GM19455 (cell line): ENCODE results near the gene NCOA1.

Experiments
- ATAC-seq: cut with Tn5 transposase; IDR thresholded peaks from one replicate; pipeline ENCODE4 v1.9.1; 2021; ENCODE audit not compliant: unreplicated experiment

Gene NCOA1

DNA sequence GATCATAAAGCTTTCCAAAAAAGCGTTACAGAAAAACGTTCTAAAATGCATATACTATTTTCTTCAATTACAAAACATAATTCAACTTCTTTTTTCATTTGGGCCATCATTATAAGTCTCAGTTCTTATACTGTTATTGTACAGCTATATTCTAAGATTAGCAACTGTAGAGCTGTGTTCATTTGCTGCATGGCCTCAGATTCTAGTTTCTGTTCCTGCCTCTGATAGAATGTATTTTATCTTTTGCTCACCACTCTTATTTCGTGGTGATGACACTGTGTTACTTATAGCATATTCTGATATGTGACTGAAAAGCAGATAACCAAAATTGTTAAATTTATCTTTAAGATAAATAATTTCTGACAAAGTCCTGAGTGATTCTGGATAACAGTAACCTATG, 234.9 kb downstream of the NCOA1 start:
- ATAC-seq: no peak

DNA sequence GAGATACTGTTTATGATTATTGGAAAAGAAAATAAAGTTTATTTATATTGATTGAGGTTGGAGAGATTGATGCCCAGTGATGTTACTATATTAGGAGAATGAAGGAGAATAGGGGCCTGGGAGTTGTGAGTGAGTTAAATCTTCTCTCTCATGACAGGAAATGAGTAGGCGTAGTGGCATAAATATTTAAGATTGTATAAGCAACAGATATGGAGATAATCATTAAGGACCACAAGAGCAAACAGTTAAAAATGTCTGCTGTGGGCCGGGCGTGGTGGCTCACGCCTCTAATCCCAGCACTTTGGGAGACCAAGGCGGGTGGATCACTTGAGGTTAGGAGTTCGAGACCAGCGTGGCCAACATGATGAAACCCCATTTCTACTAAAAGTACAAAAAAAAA, 239.4 kb downstream of the NCOA1 start:
- no peak for ATAC-seq

DNA sequence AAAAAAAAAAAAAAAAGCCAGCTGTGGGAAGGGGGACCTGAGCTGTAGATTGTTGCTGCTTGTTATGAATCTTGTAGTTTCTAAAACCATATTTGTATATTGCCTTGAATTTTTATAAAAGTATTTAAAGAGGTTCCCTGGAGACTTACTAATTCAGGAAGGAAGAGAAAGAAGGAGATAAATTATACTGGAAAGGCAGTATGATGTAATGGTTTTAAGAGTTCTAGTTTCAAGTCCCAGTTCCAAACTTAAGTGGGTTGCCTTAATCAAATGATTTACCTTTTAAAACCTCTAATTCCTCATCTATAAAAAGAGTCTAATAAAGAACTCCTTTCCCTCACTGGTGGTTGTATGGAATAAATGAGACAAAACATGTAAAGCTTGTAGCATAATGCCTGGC, 240.0 kb downstream of the NCOA1 start:
- no peak for ATAC-seq

DNA sequence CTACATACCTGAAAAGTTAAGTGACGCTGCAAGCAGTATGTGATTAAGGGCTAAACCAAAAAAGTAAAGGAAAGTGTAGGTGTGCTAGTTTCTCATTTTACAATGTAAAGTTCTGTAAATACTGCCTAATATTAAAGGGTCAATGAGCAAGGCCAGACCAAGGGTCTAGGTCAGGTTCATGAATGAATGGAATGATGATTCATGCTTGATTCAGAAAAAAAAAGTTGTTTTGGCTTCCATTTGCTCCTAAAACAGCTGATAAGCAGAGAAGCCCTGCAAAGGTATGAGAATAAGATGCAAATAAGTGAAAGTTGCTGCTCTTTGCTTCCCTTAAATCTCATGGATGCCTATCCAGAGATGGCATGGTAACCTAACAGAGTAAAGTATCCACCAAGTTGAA, 240.9 kb downstream of the NCOA1 start:
- no peak for ATAC-seq

DNA sequence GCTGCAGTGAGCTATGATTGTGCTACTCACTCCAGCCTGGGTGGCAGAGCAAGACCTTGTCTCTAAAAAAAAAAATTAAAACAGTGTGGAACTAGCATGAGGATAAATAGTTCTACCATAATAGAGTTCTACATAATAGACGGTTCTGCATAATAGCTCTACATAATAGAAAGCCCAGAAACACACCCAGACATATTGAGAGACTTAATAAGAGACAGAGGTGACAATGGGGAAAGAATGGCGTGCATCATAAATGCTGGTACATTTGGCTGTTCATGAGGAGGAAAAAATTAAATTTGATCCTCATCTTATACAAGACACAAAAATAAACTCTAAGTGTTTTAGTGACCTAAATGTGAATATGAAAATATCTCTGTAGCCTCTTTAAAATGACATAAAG, 243.7 kb downstream of the NCOA1 start:
- no peak for ATAC-seq

DNA sequence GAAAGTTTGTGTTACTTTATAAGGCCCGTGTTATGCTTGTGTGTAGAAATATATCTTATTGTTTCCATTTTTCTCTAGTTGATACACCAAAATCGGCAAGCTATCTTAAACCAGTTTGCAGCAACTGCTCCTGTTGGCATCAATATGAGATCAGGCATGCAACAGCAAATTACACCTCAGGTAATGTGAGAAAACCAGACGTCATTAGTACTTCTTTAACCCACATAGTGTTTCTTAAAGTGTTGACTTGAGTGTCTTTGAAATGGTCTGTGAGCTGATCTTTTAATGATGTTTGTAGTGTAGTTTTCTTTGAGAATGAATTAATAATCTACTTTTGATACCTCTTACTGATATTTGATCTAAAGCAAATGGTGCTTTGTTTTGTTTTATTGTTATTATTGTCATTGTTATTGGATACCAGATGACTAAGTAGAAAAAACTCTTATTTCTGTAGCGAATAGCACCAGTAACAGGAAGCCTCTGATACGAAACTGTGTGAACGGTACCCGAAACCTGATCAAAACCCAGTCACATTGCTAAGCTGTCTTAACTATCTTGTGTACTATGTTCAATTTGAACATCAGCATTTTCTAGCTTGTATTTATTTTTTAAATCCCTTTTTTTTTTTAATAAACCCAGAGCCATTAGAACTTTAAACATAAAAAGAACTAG, 248.4 kb downstream of the NCOA1 start:
- no peak for ATAC-seq

DNA sequence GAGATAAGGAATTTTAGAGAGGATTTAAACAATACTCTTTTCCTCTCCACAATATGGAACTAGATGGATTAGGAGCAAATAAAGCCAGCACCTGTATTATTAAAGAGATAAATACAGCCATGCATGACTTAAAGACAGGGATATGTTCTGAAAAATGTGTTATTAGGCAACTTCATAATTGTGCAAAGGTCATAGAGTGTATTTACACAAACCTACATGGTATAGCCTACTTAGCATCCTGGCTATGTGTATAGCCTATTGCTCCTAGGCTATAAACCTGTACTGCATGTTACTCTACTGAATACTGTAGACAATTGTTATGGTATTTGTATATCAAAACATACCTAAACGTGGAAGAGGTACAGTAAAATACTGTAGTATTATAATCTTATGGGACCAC, 249.1 kb downstream of the NCOA1 start:
- no peak for ATAC-seq

DNA sequence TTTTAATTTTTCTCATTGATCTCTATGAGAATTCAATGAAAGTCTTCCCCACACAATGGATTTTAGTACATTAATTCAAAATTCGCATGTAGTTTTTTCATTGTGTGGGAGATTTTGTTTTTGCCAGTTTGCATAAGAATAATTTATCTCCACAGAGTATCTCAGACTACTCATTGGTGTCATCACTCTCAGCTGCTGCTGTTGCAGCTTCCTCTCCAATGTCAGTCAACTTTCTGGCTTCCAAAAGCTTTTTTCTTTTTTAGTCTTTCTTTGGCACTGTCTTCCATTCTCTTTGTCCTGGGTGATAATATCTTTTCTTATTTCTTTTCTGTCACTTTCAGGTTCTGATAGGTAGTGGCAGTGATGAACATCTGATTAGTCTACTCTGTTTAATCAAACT, 251.7 kb downstream of the NCOA1 start:
- ATAC-seq: no peak

DNA sequence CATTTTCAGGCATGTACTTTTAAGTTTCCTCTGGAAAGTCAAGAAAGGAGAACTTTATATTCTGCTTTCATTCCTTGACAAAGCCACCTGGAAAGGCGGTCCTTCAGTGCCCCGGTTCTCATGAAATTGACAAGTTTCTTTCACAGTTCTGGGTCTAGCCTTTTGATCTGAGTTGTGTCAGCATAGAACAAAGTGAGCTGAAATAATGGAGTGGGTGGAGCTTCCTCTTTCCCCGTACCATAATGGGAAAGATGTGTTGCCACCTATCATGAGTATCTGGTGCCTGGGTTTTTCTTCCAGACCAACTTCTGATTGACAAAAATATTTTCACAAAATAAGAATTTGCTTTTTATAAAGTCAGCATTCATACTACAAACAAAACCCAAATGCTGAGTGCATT, 252.9 kb downstream of the NCOA1 start:
- no peak for ATAC-seq

DNA sequence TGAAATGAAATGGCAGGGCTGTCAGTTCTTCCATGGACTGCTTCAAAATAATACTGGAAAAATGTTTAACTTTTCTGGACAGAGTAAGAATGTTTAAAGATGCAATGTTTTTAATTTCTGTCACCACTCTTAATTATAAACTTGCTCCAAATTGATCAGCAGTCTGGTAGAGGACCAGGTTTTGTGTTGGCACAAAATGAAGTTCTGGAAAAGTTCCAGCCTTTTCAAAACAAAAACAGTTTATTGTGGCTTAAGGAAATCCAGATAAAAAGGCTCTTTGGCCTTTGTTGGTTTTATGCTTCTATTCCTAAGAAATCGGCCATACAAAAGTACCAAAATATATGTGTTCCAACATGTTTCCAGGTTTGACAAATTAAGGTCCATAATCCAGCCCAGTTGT, 253.3 kb downstream of the NCOA1 start:
- ATAC-seq: no peak

DNA sequence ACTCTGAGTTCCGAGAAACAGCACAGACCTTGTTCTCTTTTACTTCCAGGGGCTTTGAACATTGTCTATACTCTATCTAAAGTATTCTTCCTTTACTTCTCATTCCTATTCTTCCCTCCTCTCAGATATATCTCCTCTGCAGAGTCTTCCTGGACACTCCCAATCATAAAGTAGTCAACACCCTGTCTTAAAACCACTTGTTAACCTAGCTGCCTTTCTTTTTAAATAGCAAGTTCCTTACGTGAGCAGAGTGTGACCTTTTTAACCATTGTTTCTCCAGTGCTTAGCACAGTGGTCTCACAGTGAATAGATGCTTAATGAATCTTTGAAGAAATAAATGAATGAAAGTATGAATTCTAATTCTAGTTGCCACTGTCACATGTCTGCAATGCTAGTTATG, 254.8 kb downstream of the NCOA1 start:
- no peak for ATAC-seq

DNA sequence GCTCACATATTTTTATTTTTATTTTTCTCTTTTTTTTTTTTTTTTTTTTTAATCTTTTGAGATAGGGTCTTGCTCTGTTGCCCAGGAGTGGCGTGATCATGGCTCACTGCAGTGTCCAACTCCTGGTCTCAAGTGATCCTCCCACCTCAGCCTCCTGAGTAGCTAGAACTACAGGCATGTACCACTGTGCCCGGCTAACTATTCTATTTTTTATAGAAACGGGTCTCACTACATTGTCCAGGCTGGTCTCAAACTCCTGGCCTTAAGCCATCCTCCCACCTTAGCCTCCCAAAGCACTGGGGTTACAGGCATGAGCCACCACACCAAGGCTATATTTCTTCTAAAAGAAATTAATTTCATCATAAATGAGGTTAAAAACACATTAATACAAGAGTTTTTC, 256.2 kb downstream of the NCOA1 start:
- ATAC-seq: no peak

DNA sequence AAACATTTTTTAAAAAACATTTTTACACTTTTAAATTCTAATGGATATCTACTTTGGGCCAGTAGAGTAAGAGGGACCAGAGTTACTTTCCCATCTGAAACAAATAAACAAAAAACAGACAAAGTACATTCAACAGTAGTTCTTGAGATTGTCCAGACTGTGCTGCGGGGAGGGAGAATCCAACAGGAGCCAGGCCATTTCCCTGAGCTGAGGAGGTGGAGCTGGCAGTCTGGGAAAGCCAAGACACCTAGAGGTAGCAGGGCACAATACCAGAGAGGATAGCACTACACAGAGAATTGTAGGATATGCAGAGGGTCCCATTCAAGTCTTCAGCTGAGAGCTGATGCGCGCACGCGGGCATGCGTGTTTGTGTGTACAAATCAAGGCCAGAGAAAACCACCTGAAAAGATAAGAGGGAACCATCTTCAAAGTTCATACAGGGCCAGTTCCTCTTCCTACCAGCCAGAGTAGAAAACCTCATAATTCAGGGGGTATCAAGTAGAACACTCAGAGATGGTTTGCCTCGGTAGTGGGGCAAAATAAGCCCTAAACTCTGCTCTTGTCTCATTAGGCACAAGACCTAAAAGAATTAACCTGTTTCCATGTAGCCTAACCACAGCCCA, 258.1 kb downstream of the NCOA1 start:
- ATAC-seq: no peak

DNA sequence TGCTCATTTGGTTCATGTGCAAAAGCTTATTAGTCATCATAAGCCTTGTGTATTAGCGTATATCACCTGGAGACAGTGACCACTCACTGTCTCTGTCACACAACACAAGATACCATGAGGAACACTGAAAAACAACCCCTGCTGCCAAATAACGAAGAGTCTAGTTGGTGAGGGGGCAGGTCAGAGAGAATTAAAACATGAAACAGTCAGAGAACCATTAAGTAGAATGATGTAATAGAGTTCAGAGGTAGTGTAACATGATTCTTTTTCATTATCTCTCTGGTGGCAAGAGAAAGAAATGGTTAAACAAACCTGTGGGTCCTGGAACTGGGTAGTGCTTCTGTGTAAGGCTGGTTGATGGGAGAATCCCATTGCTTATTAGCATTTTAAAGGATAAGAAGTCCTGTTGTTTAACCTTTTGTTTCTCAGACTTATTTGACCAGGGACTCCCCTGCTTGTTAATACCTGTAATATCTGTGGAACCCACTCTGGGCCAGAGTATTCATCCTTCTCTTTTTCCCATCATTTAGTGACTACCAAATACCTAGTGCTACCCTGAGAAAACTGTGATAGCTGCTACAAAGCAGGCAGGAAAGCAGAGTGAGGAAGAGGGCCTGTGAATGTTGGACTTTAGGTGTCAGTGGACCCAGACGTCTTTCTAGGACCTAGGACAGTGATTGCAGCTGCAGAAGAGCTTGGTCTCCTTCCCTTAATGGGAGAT, 264.1 kb downstream of the NCOA1 start:
- ATAC-seq: no peak

DNA sequence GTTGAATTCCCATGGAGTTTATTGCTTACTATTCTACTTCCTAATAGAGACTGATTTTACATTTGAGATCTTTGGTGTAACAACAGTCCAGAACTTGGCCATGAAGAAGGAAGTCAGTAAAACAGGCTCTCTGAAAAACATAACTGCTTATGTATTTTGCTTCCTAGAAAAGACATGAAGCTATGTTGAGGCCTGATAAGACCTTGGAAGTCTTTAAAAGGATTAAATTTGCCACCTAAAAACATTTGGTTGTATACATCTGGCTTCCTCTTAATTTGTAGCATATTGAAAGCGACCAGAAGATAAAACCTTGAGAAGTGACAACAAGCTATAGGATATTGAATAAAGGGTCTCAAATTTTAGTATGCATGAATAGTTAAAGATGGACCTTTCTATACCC, 265.7 kb downstream of the NCOA1 start:
- no peak for ATAC-seq

DNA sequence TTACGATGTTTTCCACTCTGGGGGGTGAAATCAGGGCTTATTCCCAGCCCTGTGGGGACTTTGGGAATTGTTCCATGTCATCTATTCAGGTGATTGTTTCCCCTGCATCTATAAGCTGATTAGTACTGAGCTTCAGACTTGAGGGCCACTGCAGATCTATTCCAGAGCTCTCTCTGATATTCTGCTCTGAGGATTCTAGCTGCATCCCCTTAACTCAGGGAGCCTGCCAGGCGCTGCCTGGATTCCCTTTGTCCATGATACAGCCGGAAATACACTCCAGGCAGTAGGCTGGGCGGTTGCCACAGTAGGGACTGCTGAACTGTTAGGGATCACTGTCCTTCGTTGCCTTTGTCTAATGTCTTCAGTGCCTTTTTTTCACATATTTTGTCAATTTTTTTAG, 270.8 kb downstream of the NCOA1 start:
- ATAC-seq: no peak

DNA sequence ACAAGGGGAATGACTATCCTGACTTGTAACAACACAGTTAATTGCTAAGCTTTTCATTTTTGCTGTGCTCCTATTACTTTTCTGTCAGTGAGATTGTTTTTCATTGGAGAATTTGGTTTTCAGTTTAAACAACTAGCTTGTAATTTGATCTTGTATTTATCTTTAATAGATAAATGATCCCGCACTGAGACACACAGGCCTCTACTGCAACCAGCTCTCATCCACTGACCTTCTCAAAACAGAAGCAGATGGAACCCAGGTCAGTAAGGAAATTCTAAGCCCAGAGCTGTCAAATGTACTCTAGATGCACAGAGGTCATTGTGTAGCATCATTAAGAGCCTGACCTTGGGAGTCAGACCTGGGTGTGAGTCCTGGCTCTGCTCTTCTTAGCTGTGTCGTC, 271.5 kb downstream of the NCOA1 start:
- no peak for ATAC-seq

DNA sequence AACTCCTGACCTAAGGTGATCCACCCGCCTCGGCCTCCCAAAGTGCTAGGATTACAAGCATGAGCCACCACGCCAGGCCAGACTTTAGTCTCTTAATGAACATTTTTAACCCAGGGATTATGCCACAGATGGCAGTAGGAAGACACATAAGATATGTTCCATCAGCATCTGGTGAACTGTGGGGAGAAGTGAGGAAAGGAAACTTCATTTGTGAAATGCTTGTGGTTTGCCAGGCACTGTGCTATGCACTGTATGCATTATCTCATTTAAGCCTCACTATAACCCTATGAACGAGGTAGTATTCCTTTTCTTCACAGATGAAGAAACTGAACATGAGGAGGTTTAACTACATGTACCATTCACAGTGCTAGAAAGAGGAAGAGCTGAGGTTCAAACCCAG, 272.8 kb downstream of the NCOA1 start:
- ATAC-seq: no peak

DNA sequence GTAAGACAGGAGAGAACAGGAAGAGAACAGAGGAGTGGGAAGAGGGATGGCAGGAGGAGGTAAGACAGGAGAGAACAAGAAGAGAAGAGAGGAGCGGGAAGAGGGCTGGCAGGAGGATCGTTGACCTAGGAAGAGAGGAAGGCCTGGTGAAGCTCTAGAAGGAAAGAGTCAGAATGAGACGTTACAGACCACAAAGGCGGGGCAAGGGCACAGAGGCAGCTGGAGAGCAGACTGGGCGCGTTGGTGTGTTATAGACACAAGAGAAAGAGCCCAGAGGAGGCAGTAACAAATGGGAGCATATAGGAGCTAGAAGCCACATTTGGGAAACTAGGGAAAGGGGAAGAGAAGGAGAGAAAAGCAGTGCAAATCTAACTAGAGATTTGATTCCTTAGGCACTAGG, 275.6 kb downstream of the NCOA1 start:
- no peak for ATAC-seq

DNA sequence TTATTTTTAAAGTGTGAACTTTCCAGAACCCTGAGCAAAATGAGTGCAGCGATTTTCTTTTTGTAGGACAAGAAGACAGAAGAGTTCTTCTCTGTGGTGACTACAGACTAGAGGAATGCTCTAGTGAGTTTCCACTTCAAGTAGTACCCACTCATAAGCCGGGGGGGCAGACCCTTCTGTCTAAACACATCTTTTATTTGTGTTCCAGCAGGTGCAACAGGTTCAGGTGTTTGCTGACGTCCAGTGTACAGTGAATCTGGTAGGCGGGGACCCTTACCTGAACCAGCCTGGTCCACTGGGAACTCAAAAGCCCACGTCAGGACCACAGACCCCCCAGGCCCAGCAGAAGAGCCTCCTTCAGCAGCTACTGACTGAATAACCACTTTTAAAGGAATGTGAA, 277.0 kb downstream of the NCOA1 start:
- ATAC-seq: no peak

DNA sequence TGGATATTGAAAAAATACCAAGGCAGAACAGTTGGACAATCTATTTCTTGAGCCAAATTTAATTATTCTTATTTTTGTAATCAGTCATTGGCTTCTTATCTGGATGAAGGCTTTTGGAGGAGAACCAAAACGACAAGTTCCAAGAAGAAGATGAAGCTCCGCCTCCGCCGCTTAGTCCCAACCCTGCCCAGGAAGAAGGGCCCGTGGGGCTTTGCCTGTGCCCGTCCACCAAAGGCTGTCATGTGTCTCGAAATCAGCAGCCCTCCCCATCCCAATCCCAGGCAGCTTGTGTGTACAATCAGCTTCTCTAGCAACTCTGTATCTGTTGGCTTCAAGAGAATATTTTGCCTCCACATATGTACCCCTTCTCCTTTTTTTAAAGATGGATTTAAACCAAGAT, 277.5 kb downstream of the NCOA1 start:
- no peak for ATAC-seq

DNA sequence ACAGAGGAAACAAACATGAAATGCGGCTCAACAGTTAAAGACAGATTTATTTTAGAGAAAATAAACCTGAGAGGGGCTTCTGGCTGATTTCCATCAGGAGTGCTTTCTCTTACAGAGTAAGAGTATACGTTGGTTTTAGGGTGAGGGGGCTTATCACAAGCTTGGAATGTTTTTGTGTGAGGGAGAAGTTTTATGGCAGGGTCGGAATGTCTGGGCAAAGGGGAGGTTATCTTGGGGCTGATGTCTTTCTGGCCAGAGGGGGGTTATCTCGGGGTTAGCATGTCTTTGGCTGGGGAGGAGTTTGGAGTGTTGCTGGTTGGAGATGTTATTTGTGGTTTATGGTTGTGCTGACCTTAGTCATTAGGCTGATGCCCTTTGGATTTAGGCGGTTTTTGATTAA, 280.0 kb downstream of the NCOA1 start:
- ATAC-seq: no peak
